HEK293 (cell line): ENCODE measurements around the gene MASP1.

ENCODE experiments used
- CTCF ChIA-PET: fragments of 350-600 bp; formaldehyde crosslinking; extraction: SDS; loops from one replicate; lab custom pipeline; 2021; ENCODE audit warnings: antibody characterized with exemption; lab: Yijun Ruan, JAX
- POLR2A ChIA-PET: fragments of 300-600 bp; formaldehyde crosslinking; extraction: SDS; loops from one replicate; lab custom pipeline; 2020; ENCODE audit warnings: antibody characterized with exemption, inconsistent platforms; lab: Yijun Ruan, JAX
- H3K27ac ChIP-seq: fragments of 200-500 bp; sonication (Bioruptor generic); 2 replicates; pipeline ENCODE4 v1.5.1; 2014; ENCODE audit warnings: low read depth, low read length, control low read depth, inconsistent platforms; ENCODE audit errors: extremely low read depth
- H3K36me3 ChIP-seq, 2 experiments: fragments of 200-500 bp in 1 of 2; sonication (Bioruptor generic) in 1 of 2; 1 replicate in 1 of 2; 2 replicates in 1 of 2; pipeline ENCODE4 v1.5.1; 2014 to 2017; ENCODE audit warnings: inconsistent platforms in 2 of 2, low read length in 2 of 2; ENCODE audit not compliant: control insufficient read depth in 2 of 2, insufficient read depth in 1 of 2
- H3K4me1 ChIP-seq: fragments of 200-500 bp; sonication (Bioruptor generic); 2 replicates; pipeline ENCODE4 v1.5.1; 2014; ENCODE audit warnings: mild to moderate bottlenecking, low read length, inconsistent platforms; ENCODE audit not compliant: control insufficient read depth, insufficient read depth
- H3K4me3 ChIP-seq: 2 replicates; pipeline ENCODE4 v1.5.1; 2011; ENCODE audit warnings: low read depth, mild to moderate bottlenecking, control low read depth, low read length, moderate library complexity
- H3K9me3 ChIP-seq: fragments of 200-500 bp; sonication (Bioruptor generic); 2 replicates; pipeline ENCODE4 v1.5.1; 2014; ENCODE audit warnings: low read depth, low read length, inconsistent platforms; ENCODE audit not compliant: control insufficient read depth, insufficient read depth
- MYNN ChIP-seq: fragments of 450-650 bp; formaldehyde crosslinking; IDR thresholded peaks from 2 replicates; pipeline ENCODE4 v1.5.1; 2016; ENCODE audit warnings: missing biosample characterization, missing genetic modification characterization, borderline replicate concordance
- MZF1 ChIP-seq: fragments of 450-650 bp; formaldehyde crosslinking; IDR thresholded peaks from 2 replicates; pipeline ENCODE4 v1.5.1; 2017; ENCODE audit warnings: missing biosample characterization, missing genetic modification characterization, borderline replicate concordance
- OSR2 ChIP-seq: fragments of 450-650 bp; formaldehyde crosslinking; IDR thresholded peaks from 2 replicates; pipeline ENCODE4 v1.5.1; 2016; ENCODE audit warnings: missing biosample characterization, missing genetic modification characterization
- SETDB1 ChIP-seq: IDR thresholded peaks from one replicate; pipeline ENCODE4 v1.6.1; 2017; ENCODE audit warnings: mild to moderate bottlenecking, low read length, moderate library complexity, mixed read lengths; ENCODE audit not compliant: insufficient read length
- SP7 ChIP-seq: fragments of 450-650 bp; formaldehyde crosslinking; IDR thresholded peaks from 2 replicates; pipeline ENCODE4 v1.5.1; 2016; ENCODE audit warnings: missing biosample characterization, missing genetic modification characterization
- TRIM28 ChIP-seq: IDR thresholded peaks from 2 replicates; pipeline ENCODE4 v1.6.1; 2011; ENCODE audit warnings: low read length, control low read depth, borderline replicate concordance
- YY2 ChIP-seq: fragments of 450-650 bp; formaldehyde crosslinking; IDR thresholded peaks from 2 replicates; pipeline ENCODE4 v1.5.1; 2016; ENCODE audit warnings: missing biosample characterization, missing genetic modification characterization
- ZBTB8A ChIP-seq: fragments of 450-650 bp; formaldehyde crosslinking; IDR thresholded peaks from 2 replicates; pipeline ENCODE4 v1.5.1; 2016; ENCODE audit warnings: missing biosample characterization, missing genetic modification characterization
- ZFP3 ChIP-seq: fragments of 450-650 bp; formaldehyde crosslinking; IDR thresholded peaks from 2 replicates; pipeline ENCODE4 v1.5.1; 2016; ENCODE audit warnings: low read depth, missing biosample characterization, missing genetic modification characterization
- ZNF10 ChIP-seq: fragments of 450-650 bp; formaldehyde crosslinking; IDR thresholded peaks from 2 replicates; pipeline ENCODE4 v1.5.1; 2017; ENCODE audit warnings: missing biosample characterization, missing genetic modification characterization
- ZNF157 ChIP-seq: fragments of 450-650 bp; formaldehyde crosslinking; IDR thresholded peaks from 2 replicates; pipeline ENCODE4 v1.5.1; 2016; ENCODE audit warnings: missing biosample characterization, missing genetic modification characterization
- ZNF175 ChIP-seq: fragments of 450-650 bp; formaldehyde crosslinking; IDR thresholded peaks from 2 replicates; pipeline ENCODE4 v1.5.1; 2016; ENCODE audit warnings: missing biosample characterization, missing genetic modification characterization
- ZNF2 ChIP-seq: fragments of 450-650 bp; formaldehyde crosslinking; IDR thresholded peaks from 2 replicates; pipeline ENCODE4 v1.5.1; 2016; ENCODE audit warnings: missing biosample characterization, missing genetic modification characterization
- ZNF202 ChIP-seq: fragments of 450-650 bp; formaldehyde crosslinking; IDR thresholded peaks from 2 replicates; pipeline ENCODE4 v1.5.1; 2016; ENCODE audit warnings: missing biosample characterization, missing genetic modification characterization, borderline replicate concordance
- ZNF292 ChIP-seq: fragments of 450-650 bp; formaldehyde crosslinking; IDR thresholded peaks from 2 replicates; pipeline ENCODE4 v1.5.1; 2016; ENCODE audit warnings: low read depth, missing biosample characterization, missing genetic modification characterization, borderline replicate concordance
- ZNF311 ChIP-seq: fragments of 450-650 bp; formaldehyde crosslinking; IDR thresholded peaks from 2 replicates; pipeline ENCODE4 v1.5.1; 2017; ENCODE audit warnings: missing biosample characterization, missing genetic modification characterization, borderline replicate concordance
- ZNF510 ChIP-seq: fragments of 450-650 bp; formaldehyde crosslinking; IDR thresholded peaks from 2 replicates; pipeline ENCODE4 v1.5.1; 2018; ENCODE audit warnings: mild to moderate bottlenecking, missing genetic modification characterization, missing biosample characterization; ENCODE audit not compliant: insufficient replicate concordance
- ZNF623 ChIP-seq: fragments of 450-650 bp; formaldehyde crosslinking; IDR thresholded peaks from 2 replicates; pipeline ENCODE4 v1.5.1; 2016; ENCODE audit warnings: missing biosample characterization, missing genetic modification characterization
- ZNF677 ChIP-seq: fragments of 450-650 bp; IDR thresholded peaks from 2 replicates; pipeline ENCODE4 v1.5.0; 2018; ENCODE audit warnings: missing biosample characterization, mild to moderate bottlenecking, missing genetic modification characterization, moderate library complexity
- ZNF707 ChIP-seq: fragments of 450-650 bp; formaldehyde crosslinking; IDR thresholded peaks from 2 replicates; pipeline ENCODE4 v1.5.1; 2016; ENCODE audit warnings: missing biosample characterization, missing genetic modification characterization
- ZNF776 ChIP-seq: fragments of 450-650 bp; formaldehyde crosslinking; IDR thresholded peaks from 2 replicates; pipeline ENCODE4 v1.5.0; 2017; ENCODE audit warnings: missing biosample characterization, missing genetic modification characterization, borderline replicate concordance
- TF ChIP-seq, protein P1 (sequence below): fragments of 450-650 bp; formaldehyde crosslinking; IDR thresholded peaks from 2 replicates; pipeline ENCODE4 v1.5.1; 2016; ENCODE audit warnings: missing biosample characterization, missing genetic modification characterization
- TF ChIP-seq, protein P2 (sequence below): IDR thresholded peaks from 2 replicates; pipeline ENCODE4 v1.6.1; 2011; ENCODE audit warnings: mild to moderate bottlenecking, low read depth, low read length, borderline replicate concordance
- TF ChIP-seq, protein P3 (sequence below): sonication (generic); formaldehyde crosslinking; IDR thresholded peaks from 2 replicates; pipeline ENCODE4 v1.8.1; 2022; ENCODE audit warnings: mild to moderate bottlenecking, moderate library complexity, missing genetic modification reagents
- TF ChIP-seq, protein P4 (sequence below): fragments of 450-650 bp; formaldehyde crosslinking; IDR thresholded peaks from 2 replicates; pipeline ENCODE4 v1.5.1; 2016; ENCODE audit warnings: missing biosample characterization, missing genetic modification characterization
- TF ChIP-seq, protein P5 (sequence below): fragments of 450-650 bp; formaldehyde crosslinking; IDR thresholded peaks from 2 replicates; pipeline ENCODE4 v1.5.1; 2016; ENCODE audit warnings: missing biosample characterization, missing genetic modification characterization, low read depth

MASP1 gene

DNA sequence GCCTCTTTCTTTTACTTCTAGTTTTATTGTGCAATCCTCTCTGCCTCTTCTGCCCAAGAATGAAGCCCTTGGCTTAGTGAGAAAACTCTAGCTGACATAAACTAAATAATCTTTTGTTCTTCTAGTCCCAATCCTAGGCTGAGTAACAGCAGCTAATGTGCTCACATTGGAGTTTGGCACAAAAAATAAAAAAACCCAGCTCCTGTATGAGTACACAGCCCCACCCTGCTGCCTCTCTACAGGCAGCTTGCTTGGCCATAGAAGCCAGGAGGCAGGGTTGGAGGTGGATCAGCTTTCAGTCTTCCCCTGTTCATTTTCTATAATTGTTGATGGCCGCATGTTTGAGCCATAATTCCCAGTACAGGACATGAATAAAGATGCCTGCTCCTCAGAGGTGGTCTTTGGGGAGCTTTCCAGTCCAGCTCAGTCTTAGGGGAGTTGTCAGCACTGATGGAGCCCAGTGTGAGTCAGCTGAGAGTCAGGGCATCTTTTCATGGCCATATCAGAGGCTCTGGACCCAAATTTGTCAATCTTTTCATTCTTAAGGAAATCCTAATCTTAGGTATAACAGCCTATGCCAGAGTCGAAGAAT lies 47.5 kb downstream of the MASP1 start (continued):
- TF ChIP-seq, protein P1, sequence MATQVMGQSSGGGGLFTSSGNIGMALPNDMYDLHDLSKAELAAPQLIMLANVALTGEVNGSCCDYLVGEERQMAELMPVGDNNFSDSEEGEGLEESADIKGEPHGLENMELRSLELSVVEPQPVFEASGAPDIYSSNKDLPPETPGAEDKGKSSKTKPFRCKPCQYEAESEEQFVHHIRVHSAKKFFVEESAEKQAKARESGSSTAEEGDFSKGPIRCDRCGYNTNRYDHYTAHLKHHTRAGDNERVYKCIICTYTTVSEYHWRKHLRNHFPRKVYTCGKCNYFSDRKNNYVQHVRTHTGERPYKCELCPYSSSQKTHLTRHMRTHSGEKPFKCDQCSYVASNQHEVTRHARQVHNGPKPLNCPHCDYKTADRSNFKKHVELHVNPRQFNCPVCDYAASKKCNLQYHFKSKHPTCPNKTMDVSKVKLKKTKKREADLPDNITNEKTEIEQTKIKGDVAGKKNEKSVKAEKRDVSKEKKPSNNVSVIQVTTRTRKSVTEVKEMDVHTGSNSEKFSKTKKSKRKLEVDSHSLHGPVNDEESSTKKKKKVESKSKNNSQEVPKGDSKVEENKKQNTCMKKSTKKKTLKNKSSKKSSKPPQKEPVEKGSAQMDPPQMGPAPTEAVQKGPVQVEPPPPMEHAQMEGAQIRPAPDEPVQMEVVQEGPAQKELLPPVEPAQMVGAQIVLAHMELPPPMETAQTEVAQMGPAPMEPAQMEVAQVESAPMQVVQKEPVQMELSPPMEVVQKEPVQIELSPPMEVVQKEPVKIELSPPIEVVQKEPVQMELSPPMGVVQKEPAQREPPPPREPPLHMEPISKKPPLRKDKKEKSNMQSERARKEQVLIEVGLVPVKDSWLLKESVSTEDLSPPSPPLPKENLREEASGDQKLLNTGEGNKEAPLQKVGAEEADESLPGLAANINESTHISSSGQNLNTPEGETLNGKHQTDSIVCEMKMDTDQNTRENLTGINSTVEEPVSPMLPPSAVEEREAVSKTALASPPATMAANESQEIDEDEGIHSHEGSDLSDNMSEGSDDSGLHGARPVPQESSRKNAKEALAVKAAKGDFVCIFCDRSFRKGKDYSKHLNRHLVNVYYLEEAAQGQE (tag by site-specific recombination) = no peak
- no peak for TF ChIP-seq MZF1 (tag by site-specific recombination)
- no peak for TF ChIP-seq YY2 (tag by site-specific recombination)
- TF ChIP-seq, protein P2, sequence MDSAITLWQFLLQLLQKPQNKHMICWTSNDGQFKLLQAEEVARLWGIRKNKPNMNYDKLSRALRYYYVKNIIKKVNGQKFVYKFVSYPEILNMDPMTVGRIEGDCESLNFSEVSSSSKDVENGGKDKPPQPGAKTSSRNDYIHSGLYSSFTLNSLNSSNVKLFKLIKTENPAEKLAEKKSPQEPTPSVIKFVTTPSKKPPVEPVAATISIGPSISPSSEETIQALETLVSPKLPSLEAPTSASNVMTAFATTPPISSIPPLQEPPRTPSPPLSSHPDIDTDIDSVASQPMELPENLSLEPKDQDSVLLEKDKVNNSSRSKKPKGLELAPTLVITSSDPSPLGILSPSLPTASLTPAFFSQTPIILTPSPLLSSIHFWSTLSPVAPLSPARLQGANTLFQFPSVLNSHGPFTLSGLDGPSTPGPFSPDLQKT = no peak
- no peak for TF ChIP-seq SP7 (tag by site-specific recombination)
- TF ChIP-seq ZNF202 = no peak
- no peak for TF ChIP-seq ZNF677 (tag by site-specific recombination)
- no peak for TF ChIP-seq ZNF311 (tag by site-specific recombination)
- no peak for TF ChIP-seq SETDB1
- no peak for TF ChIP-seq ZFP3
- TF ChIP-seq, protein P3, sequence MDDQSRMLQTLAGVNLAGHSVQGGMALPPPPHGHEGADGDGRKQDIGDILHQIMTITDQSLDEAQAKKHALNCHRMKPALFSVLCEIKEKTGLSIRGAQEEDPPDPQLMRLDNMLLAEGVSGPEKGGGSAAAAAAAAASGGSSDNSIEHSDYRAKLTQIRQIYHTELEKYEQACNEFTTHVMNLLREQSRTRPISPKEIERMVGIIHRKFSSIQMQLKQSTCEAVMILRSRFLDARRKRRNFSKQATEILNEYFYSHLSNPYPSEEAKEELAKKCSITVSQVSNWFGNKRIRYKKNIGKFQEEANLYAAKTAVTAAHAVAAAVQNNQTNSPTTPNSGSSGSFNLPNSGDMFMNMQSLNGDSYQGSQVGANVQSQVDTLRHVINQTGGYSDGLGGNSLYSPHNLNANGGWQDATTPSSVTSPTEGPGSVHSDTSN (CRISPR knock-in tag) = no peak

DNA sequence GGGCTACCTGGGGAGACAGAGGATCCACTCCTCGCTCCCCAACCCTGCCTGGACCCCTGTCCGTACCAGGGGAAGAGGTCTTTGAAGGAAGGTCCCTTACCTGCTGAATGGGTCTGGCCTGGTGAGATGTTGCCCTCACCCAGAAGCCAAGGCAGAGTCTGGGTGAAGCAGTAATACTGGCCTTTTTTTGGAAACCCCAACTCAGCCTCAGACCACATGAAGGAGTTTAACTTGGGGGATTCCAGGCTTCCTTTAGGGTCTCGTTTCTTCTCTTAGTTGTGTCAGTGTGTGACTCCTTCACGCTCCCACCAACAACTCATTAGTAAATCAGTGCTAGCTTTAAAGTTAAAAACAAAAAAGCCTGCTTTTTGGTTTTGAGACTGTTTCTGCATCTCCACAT lies 48.6 kb downstream of the MASP1 start:
- ChIA-PET POLR2A (no interaction called here), CTCF (interaction anchor here (1.5 kb wide), 1 partner anchor 23 kb away, joined by 3 read pairs; no protein-coding TSS in a partner anchor)
- TF ChIP-seq ZNF157 (no peak), ZNF2 (tag by site-specific recombination) (no peak), ZNF623 (no peak), ZNF10 (tag by site-specific recombination) (no peak), ZBTB8A (tag by site-specific recombination) (no peak), TRIM28 (no peak), ZNF292 (tag by site-specific recombination) (no peak), ZNF707 (tag by site-specific recombination) (no peak), ZNF776 (tag by site-specific recombination) (no peak), MYNN (tag by site-specific recombination) (no peak), ZNF510 (no peak), OSR2 (tag by site-specific recombination) (no peak), ZNF175 (tag by site-specific recombination) (no peak)
- TF ChIP-seq, protein P4, sequence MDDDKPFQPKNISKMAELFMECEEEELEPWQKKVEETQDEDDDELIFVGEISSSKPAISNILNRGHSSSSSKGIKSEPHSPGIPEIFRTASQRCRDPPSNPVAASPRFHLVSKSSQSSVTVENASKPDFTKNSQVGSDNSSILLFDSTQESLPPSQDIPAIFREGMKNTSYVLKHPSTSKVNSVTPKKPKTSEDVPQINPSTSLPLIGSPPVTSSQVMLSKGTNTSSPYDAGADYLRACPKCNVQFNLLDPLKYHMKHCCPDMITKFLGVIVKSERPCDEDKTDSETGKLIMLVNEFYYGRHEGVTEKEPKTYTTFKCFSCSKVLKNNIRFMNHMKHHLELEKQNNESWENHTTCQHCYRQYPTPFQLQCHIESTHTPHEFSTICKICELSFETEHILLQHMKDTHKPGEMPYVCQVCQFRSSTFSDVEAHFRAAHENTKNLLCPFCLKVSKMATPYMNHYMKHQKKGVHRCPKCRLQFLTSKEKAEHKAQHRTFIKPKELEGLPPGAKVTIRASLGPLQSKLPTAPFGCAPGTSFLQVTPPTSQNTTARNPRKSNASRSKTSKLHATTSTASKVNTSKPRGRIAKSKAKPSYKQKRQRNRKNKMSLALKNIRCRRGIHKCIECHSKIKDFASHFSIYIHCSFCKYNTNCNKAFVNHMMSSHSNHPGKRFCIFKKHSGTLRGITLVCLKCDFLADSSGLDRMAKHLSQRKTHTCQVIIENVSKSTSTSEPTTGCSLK (tag by site-specific recombination) = no peak
- TF ChIP-seq, protein P5, sequence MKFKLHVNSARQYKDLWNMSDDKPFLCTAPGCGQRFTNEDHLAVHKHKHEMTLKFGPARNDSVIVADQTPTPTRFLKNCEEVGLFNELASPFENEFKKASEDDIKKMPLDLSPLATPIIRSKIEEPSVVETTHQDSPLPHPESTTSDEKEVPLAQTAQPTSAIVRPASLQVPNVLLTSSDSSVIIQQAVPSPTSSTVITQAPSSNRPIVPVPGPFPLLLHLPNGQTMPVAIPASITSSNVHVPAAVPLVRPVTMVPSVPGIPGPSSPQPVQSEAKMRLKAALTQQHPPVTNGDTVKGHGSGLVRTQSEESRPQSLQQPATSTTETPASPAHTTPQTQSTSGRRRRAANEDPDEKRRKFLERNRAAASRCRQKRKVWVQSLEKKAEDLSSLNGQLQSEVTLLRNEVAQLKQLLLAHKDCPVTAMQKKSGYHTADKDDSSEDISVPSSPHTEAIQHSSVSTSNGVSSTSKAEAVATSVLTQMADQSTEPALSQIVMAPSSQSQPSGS (tag by site-specific recombination) = no peak

More for the DNA sequence above, 48.6 kb downstream of the MASP1 start:
- Histone ChIP-seq H3K4me1 (no peaks in the 10 kb centered on the region), H3K9me3 (no peaks in the 10 kb centered on the region), H3K4me3 (no peak overlapping the region), H3K27ac (no peak overlapping the region), H3K36me3 (no peaks in the 10 kb centered on the region)
